ENCODE data around the gene CFL2. TPM values are rescaled to one million over a fixed set of nuclear protein-coding genes. Genes with fewer than 3 reads are reported as not detected.

Gene CFL2
- total and polyA plus RNA-seq, 7 donors, result 158 to 767 (median 616) TPM

GRCh38 chr14:34721129-34721528, 6.7 kb upstream of the CFL2 start:
- Histone ChIP-seq H3K27me3 (ENCODE audit: insufficient read depth in 3 of 3, low read length in 2 of 3) (no peaks in the 10 kb centered on the region), H3K36me3 (ENCODE audit: insufficient read depth in 1 of 2, low read depth in 1 of 2) (no peaks in the 10 kb centered on the region), H3K27ac (no peak overlapping the region), H3K4me1 (no peaks in the 10 kb centered on the region), H3K9me3 (no peaks in the 10 kb centered on the region), H3K4me3 (no peak overlapping the region)
- ATAC-seq (no peak), DNase-seq (no peak)
- intact Hi-C loops (cut with DNase I), result no loop called here
- 77 to 81% (median 80%) methylated on average over 2 of the region's 2 CpGs for WGBS, 3 donors
- TF ChIP-seq CTCF (IDR thresholded peaks at IDR 0.05), result no peak

GRCh38 chr14:34718750-34719304, 4.4 kb upstream of the CFL2 start:
- ATAC-seq (no peak), DNase-seq (no peak)
- Histone ChIP-seq H3K4me3 (no peak overlapping the region), H3K4me1 (no peaks in the 10 kb centered on the region), H3K36me3 (ENCODE audit: insufficient read depth in 1 of 2, low read depth in 1 of 2) (no peaks in the 10 kb centered on the region), H3K27ac (no peak overlapping the region), H3K27me3 (ENCODE audit: insufficient read depth in 3 of 3, low read length in 2 of 3) (no peaks in the 10 kb centered on the region), H3K9me3 (no peaks in the 10 kb centered on the region)
- no peak for TF ChIP-seq CTCF (IDR thresholded peaks at IDR 0.05)
- intact Hi-C loops (cut with DNase I), result no loop called here
- WGBS, 3 donors, result 45 to 82% (median 66%) methylated on average over 4 of the region's 4 CpGs

DNA sequence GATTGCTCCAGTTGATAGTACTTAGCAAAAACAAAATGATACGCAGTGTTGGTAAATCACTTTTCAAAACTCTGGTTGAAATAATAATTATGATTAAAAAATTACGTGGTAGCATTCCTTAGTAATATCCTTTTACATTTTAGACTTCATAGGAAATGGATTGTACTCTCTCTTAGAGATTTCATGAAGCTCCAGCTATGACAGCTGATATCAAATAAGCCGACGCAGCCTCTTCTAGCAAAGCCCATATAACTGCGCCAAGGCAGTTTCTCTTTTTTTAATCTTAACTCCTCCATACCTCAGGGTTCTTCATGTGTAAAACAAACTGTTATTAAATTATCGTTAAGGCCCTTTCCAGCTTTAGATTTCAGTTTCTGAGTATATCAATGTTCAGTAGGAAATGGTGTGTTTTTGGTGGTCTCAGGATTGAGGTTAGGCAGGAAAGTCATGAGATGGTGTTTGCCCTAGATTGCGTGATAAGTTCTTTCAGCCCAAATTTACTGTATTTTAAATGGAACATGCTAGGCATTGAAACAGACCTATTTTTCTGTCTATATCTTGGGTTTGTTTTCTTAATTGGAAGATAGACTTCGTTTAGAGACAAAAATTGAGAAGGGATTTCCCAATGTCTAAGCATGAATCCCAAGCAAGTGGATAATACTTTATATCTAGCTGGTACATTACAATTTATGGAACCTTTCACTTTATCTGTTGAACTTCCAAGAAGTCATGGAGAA, 902 bp upstream of the CFL2 start:
- intact Hi-C loops (cut with DNase I), result loop anchor here in 1 of 2 donors (2.0 kb wide), 1 partner anchor 36 kb away; no protein-coding TSS in a partner anchor
- no peak for ATAC-seq
- TF ChIP-seq CTCF (IDR thresholded peaks at IDR 0.05), result no peak
- Histone ChIP-seq H3K4me3 (peak overlapping the region; percentile 87), H3K36me3 (ENCODE audit: insufficient read depth in 1 of 2, low read depth in 1 of 2) (peaks cover 4 to 16% of the 10 kb centered on the region in 2 donors), H3K4me1 (peaks cover 20% of the 10 kb centered on the region), H3K9me3 (no peaks in the 10 kb centered on the region), H3K27ac (peak overlapping the region; percentile 98), H3K27me3 (ENCODE audit: insufficient read depth in 3 of 3, low read length in 2 of 3) (no peaks in the 10 kb centered on the region)
- 33 to 50% (median 38%) methylated on average over 8 of the region's 8 CpGs for WGBS, 3 donors
- no peak for DNase-seq

DNA sequence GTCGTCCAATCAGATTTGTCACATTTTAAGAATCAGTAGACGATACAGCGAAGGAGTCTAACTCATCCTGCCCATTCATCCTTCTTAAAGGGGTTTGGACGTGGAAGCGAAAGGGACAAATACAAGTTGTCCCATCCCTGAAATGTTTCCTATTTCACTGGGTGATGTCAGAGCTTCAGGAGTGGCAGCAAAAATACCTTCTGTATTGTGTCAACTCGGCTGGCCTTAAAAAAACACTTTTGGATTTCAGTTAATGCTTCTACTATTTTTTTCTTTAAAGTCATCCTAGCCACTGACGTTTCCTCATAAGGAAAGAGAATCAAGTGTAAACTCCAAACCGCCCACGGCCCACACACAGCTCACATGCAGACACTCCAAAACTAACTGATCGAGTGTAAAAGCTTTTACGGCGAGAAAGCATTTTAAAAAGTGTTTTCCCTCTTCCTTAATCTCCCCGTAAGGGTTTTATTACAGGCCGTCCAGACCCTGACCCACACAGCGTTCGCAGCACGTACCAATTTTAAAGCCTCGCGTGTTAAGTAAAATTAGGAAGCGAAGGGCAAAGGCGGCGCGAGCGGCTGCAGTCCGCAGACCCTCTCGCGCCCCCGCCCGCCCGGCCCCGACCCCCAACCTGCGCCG, 593 bp downstream of the CFL2 start:
- Histone ChIP-seq H3K27me3 (ENCODE audit: insufficient read depth in 3 of 3, low read length in 2 of 3) (no peaks in the 10 kb centered on the region), H3K9me3 (no peaks in the 10 kb centered on the region), H3K36me3 (ENCODE audit: insufficient read depth in 1 of 2, low read depth in 1 of 2) (peaks cover 4 to 16% of the 10 kb centered on the region in 2 donors), H3K4me1 (peaks cover 35% of the 10 kb centered on the region), H3K4me3 (peak overlapping the region; percentile 87), H3K27ac (peak overlapping the region; percentile 98)
- WGBS, 3 donors, result 1% methylated on average over 33 of the region's 33 CpGs
- peak; percentile 68 to 80 (median 74) for ATAC-seq
- intact Hi-C loops (cut with DNase I), result loop anchor here in 1 of 2 donors (2.0 kb wide), 1 partner anchor 35 kb away; no protein-coding TSS in a partner anchor
- DNase-seq, result peak; percentile 49 to 71
- TF ChIP-seq CTCF (IDR thresholded peaks at IDR 0.05), result no peak
